Epithelial cell of proximal tubule (primary cell): ENCODE results near the gene AUTS2. TPM values are rescaled to one million over a fixed set of nuclear protein-coding genes. Genes with fewer than 3 reads are reported as not detected.
A peak's percentile ranks its signal among the peaks of the same experiment; 100 is the strongest.

ENCODE experiments used
- DNase-seq: peaks from one replicate; pipeline ENCODE4 v3.0.0-alpha.2; 2011; ENCODE audit warnings: low read depth
- H3K4me3 ChIP-seq: 2 replicates; pipeline ENCODE4 v1.5.1; 2011; ENCODE audit warnings: low read depth, mild to moderate bottlenecking, low read length
- CTCF ChIP-seq: conservative IDR thresholded peaks from 2 replicates; pipeline ENCODE4 v1.5.1; 2012; ENCODE audit warnings: low read depth, mild to moderate bottlenecking, low read length
- total RNA-seq: library from RNA; depleted of rRNA; stranded (reverse); fragments of >200 nt; gene quantifications from 2 replicates; pipeline ENCODE4 v1.2.3, GENCODE V29; 2015

The AUTS2 gene
- total RNA-seq, 1 donor from 2014 or later, result 10.0 TPM

- no peak for DNase-seq
- H3K4me3 ChIP-seq, result no peak overlapping the region
- no peak for TF ChIP-seq CTCF
These were observed 904.0 kb downstream of the AUTS2 start for GRCh38 chr7:70502117-70502863.

- DNase-seq, result no peak
- H3K4me3 ChIP-seq, result no peak overlapping the region
- no peak for TF ChIP-seq CTCF
These were observed 906.0 kb downstream of the AUTS2 start for GRCh38 chr7:70504254-70504653.

GRCh38 chr7:70505468-70505867 is 907.2 kb downstream of the AUTS2 start:
- H3K4me3 ChIP-seq, result no peak overlapping the region
- no peak for TF ChIP-seq CTCF
- no peak for DNase-seq

GRCh38 chr7:70505886-70506285 is 907.6 kb downstream of the AUTS2 start:
- TF ChIP-seq CTCF, result no peak
- DNase-seq, result no peak
- no peak overlapping the region for H3K4me3 ChIP-seq

- no peak for DNase-seq
- TF ChIP-seq CTCF, result peak; percentile 28
- no peak overlapping the region for H3K4me3 ChIP-seq
These were observed 908.2 kb downstream of the AUTS2 start for GRCh38 chr7:70506434-70506833.

GRCh38 chr7:70512144-70512543 is 913.9 kb downstream of the AUTS2 start:
- no peak for TF ChIP-seq CTCF
- DNase-seq, result no peak

GRCh38 chr7:70512761-70513160 is 914.5 kb downstream of the AUTS2 start:
- no peak overlapping the region for H3K4me3 ChIP-seq
- no peak for DNase-seq
- TF ChIP-seq CTCF, result no peak

More at GRCh38 chr7:70512144-70512543, 913.9 kb downstream of the AUTS2 start:
- H3K4me3 ChIP-seq, result no peak overlapping the region
